GM20000 (cell line): ENCODE data around the gene GABRG3.

Experiments used
- DNase-seq: peaks from one replicate; pipeline ENCODE4 v3.0.0; 2012; ENCODE audit warnings: low spot score
- TF ChIP-seq, protein P1 (sequence below): IDR thresholded peaks from 2 replicates; pipeline ENCODE4 v1.5.1; 2012; ENCODE audit warnings: mild to moderate bottlenecking, control low read depth; ENCODE audit errors: extremely low read depth, missing control alignments

GABRG3 gene

DNA sequence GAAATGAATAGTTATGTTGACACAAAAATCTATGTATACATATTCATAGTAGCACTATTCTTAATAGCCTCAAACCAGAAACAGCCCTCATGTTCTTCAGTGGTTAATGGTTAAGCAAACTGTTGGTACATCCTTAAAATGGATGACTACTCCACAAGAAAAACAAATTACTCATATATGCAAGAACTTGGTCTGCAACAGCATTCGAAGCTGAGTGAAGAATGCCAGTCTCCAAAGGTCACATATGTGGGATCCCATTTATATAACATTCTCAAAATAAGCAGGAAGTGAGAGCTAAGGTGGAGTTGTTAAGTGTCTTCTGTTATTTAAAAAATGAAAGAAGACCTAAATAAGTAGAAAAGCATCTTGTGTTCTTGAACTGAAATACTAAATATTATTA lies 365.7 kb downstream of the GABRG3 start:
- no peak for DNase-seq
- TF ChIP-seq, protein P1, sequence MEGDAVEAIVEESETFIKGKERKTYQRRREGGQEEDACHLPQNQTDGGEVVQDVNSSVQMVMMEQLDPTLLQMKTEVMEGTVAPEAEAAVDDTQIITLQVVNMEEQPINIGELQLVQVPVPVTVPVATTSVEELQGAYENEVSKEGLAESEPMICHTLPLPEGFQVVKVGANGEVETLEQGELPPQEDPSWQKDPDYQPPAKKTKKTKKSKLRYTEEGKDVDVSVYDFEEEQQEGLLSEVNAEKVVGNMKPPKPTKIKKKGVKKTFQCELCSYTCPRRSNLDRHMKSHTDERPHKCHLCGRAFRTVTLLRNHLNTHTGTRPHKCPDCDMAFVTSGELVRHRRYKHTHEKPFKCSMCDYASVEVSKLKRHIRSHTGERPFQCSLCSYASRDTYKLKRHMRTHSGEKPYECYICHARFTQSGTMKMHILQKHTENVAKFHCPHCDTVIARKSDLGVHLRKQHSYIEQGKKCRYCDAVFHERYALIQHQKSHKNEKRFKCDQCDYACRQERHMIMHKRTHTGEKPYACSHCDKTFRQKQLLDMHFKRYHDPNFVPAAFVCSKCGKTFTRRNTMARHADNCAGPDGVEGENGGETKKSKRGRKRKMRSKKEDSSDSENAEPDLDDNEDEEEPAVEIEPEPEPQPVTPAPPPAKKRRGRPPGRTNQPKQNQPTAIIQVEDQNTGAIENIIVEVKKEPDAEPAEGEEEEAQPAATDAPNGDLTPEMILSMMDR: no peak

DNA sequence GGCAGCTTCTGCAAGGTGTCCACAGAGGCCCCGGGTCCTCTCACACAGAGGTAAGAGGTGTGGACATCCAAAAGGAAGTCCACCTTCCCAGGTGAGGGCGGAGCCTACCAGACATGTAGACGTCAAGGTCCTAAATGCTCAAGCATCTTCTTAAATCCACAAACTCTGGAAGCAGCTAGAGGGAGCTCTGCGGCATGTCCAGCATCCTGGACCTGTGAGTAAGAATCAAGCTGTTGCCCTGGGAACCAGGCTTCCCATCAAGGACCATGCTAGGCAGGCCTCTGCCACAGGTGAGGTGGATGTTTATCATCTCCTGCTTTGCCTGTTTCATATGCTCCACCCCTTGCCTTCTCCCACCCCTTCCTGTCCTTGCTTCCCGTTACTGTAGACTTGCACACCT lies 368.2 kb downstream of the GABRG3 start:
- DNase-seq: no peak
- TF ChIP-seq, protein P1: no peak

DNA sequence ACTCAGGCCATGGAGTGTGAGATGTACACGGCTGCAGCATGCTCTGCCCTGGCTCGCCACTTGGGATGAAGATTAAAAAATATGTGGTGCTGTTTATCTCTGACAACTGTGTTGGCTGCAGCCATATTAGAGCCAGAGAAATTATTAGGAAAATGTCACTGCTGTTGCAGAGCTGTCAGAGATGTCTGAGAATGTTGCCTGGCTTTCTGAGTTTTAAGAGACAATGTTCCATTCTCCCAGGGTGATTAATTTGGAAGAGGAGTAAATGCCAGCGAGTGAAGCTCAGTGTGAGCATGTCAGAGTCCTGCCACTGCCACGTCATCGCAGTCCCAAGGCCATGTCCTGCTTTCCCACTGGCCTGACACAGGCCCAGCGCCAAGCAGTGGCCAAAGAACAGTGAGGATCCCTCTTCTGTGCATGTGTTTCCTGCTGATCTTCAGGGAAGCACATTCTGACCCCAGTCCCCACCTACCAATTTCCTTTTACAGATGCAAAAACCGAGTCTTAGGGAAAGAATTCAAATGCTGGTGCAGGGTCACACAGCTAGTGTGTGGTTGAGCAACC lies 370.9 kb downstream of the GABRG3 start:
- TF ChIP-seq, protein P1: no peak
- DNase-seq: no peak

DNA sequence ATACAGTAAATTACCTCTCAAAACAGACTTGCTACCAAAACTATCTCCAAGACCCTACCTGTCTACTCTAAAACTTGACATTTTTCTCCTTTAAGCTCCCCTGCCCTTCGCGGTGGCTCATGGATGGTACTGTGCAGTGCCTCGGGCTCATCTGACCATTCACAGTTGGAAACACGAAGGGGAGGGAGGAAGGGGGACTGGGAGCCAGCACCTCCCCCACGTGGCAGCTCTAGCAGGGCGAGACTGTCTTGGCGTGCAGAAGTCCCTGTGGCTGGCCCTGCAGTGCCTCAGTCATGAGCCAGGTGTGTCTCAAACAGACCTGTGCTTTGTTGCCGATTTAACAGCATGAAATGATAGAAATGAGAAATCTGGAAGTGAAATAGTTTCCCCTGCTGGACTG lies 372.0 kb downstream of the GABRG3 start:
- no peak for DNase-seq
- TF ChIP-seq, protein P1: no peak

DNA sequence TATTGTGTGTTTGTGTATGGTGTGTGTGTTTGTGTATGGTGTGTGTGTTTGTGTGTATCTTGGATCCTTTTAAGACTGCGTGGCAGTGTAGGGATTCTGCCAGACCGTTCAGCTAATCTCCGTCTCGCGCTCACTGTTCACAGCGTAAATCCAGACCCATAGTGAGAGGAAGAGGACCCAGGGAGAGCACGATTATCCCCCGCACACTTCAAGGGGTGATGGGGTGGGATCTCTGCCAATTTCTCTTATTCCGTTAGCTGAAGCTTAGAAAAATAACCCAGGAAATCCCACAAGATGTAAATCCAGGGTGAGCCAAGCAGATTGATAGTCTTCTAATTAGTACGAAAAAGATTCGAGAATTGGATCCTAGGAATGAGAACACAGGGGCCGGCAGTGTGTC lies 381.2 kb downstream of the GABRG3 start:
- DNase-seq: no peak
- TF ChIP-seq, protein P1: no peak

DNA sequence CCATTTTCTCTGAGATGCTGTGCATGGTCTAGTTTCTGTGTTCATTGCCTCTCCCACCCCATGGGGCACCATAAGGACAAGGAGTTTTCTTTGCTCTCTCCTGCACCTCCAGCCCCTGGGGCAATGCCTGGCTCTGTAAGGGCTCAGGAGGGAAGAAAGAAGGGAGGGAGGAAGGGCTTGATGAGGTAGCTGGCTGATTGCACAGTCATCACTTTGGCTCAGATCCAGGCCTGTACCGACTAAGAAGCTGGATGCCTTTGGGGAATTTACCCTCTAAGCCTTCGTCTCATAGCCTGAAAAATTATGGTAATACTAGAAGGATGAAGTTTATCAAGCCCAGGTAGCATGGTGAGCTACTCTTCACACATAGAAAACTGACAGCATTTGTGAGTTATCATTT lies 382.9 kb downstream of the GABRG3 start:
- TF ChIP-seq, protein P1: no peak
- DNase-seq: no peak

DNA sequence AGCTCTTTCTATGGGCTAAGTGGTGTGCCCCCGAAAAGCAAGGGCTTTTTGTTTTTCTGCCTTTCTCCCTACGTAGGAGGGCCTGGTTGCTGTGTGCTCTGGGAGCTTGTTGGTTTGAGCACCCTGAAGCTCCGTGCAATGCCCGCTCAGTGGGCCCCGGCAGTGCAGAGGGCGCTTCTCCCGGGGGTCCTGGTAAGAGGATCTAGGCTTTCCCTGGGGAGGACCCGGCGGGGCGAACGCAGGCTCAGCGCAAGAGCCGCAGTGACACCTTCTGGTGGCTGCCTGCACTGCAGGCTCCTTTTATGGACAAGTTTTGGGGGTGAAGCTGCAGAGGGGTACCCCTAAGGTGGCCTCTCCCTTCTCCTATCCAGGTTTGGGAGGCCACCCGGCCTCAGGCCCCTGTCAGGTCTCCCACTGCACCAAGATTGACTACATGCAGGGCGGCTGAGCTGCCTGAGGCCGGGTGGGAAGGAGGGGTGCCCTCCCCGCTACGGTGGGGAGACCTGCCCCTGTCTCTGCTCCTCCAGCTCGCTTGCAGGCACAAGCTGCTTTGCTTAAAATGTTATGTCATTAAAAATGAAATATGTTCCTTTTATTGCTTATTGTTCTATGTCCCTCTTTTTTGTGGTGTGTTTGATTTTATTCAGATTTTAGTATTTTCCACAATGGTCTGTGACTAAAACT lies 387.9 kb downstream of the GABRG3 start:
- TF ChIP-seq, protein P1: no peak
- DNase-seq: no peak
